ENCODE data around the gene KLK11. TPM values are rescaled to one million over a fixed set of nuclear protein-coding genes. Genes with fewer than 3 reads are reported as not detected.

Gene KLK11
- total RNA-seq, 6 donors from 2014 or later, result 13.3 to 37.7 (median 22.9) TPM

DNA sequence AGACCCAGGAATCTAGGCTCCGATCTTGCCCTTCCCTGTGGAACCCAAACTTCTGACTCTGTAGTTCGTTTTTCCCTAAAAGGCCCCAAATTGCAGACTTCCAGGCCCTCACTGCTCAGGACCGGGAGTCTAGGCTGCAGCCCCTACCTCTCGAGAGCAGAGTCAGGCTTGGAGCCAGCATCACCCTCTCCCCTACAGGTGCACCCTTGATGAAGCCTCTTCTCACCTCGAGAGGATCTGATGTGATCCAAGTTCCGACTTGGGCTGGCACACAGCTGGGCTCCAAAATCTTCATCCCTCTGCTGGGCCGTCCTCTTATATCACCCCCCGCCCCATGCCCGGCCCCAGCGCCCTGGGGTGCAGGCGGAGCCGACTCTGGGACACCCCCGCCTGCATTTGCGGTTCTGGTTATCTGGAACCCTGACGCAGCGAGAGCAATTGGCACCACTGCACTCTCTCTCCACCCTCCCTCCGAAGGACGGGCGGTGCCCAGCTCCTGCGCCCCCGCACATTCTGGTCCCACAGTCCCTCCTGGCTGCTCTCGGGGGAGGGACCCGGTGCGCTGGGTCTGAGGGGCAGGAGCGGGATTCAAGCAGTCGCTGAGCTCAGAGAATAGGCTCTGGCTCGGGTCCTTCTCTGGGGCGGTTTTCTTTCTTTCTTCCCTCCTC, 42.7 kb downstream of the KLK11 start, which contains the start of gene KLK7:
Gene KLK7 (minus strand): TSS at position 293 of the 668 bp plus-strand sequence. CDS start 1,518 bp downstream, outside the sequence.
- Histone ChIP-seq H3K4me3 (no peak within 1 kb of the TSS), H3K4me1 (no peaks in the 10 kb centered on the region), H3K27me3 (no peaks in the 10 kb centered on the region), H3K27ac (no peak within 1 kb of the TSS), H3K36me3 (no peaks in the 10 kb centered on the region), H3K9me3 (no peaks in the 10 kb centered on the region)
- 15 to 19% methylated on average over 9 to 28 of the region's 28 CpGs for WGBS, 2 donors
- no peak for TF ChIP-seq POLR2AphosphoS5 (IDR thresholded peaks at IDR 0.05)
- no peak for TF ChIP-seq EP300 (IDR thresholded peaks at IDR 0.05)
- TF ChIP-seq POLR2A (IDR thresholded peaks at IDR 0.05), result no peak
- TF ChIP-seq, protein P1, sequence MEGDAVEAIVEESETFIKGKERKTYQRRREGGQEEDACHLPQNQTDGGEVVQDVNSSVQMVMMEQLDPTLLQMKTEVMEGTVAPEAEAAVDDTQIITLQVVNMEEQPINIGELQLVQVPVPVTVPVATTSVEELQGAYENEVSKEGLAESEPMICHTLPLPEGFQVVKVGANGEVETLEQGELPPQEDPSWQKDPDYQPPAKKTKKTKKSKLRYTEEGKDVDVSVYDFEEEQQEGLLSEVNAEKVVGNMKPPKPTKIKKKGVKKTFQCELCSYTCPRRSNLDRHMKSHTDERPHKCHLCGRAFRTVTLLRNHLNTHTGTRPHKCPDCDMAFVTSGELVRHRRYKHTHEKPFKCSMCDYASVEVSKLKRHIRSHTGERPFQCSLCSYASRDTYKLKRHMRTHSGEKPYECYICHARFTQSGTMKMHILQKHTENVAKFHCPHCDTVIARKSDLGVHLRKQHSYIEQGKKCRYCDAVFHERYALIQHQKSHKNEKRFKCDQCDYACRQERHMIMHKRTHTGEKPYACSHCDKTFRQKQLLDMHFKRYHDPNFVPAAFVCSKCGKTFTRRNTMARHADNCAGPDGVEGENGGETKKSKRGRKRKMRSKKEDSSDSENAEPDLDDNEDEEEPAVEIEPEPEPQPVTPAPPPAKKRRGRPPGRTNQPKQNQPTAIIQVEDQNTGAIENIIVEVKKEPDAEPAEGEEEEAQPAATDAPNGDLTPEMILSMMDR (IDR thresholded peaks at IDR 0.05), result no peak
- no peak for ATAC-seq (ENCODE audit: low FRiP score in 2 of 2)
- no peak for DNase-seq

- ATAC-seq (ENCODE audit: low FRiP score in 2 of 2), result peak in 1 of 2 donors; percentile 28
Observed at GRCh38 chr19:50982186-50982585, 44.2 kb downstream of the KLK11 start.

DNA sequence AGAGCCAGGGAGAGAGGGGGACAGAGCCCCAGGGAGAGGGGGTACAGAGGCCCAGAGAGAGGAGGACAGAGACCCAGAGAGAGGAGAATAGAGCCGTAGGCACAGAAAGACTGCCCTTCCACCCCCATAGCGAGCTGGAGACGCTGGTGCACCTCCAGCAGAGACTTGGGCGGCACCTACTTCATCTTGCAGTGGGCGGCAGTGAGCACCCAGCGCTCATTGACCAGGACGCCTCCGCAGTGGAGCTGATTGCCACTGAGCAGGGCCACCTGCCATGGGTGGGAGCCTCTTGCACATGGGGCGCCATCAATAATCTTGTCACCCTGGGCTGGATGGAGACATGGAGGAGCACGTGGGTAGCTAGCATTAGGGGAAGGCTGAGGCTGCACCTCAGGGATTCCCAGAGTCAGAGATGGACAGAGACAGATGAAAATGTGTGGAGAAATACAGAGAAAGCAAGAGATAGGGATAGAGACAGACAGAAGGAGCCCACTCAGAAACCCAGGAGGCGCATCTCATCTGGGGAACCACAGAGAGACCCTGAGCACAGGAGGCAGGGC, 44.7 kb downstream of the KLK11 start:
- no peak for TF ChIP-seq POLR2A (IDR thresholded peaks at IDR 0.05)
- TF ChIP-seq EP300 (IDR thresholded peaks at IDR 0.05), result no peak
- TF ChIP-seq, protein P1 (IDR thresholded peaks at IDR 0.05), result no peak
- TF ChIP-seq POLR2AphosphoS5 (IDR thresholded peaks at IDR 0.05), result no peak
- Histone ChIP-seq H3K27ac (no peak overlapping the region), H3K4me1 (no peaks in the 10 kb centered on the region), H3K27me3 (no peaks in the 10 kb centered on the region), H3K36me3 (no peaks in the 10 kb centered on the region), H3K9me3 (no peaks in the 10 kb centered on the region), H3K4me3 (no peak overlapping the region)
- 47 to 60% methylated on average over 7 to 11 of the region's 11 CpGs for WGBS, 2 donors
- no peak for ATAC-seq (ENCODE audit: low FRiP score in 2 of 2)
- DNase-seq, result no peak

More at GRCh38 chr19:50982186-50982585, 44.2 kb downstream of the KLK11 start:
- Histone ChIP-seq H3K4me3 (no peak overlapping the region), H3K9me3 (no peaks in the 10 kb centered on the region), H3K4me1 (no peaks in the 10 kb centered on the region), H3K27me3 (no peaks in the 10 kb centered on the region), H3K36me3 (no peaks in the 10 kb centered on the region), H3K27ac (no peak overlapping the region)
- TF ChIP-seq POLR2AphosphoS5 (IDR thresholded peaks at IDR 0.05) (no peak), POLR2A (IDR thresholded peaks at IDR 0.05) (no peak)
- TF ChIP-seq, protein P1 (IDR thresholded peaks at IDR 0.05), result no peak
- WGBS, 2 donors, result 47 to 66% methylated on average over 2 to 4 of the region's 4 CpGs
- no peak for DNase-seq

GRCh38 chr19:50980208-50980607, 46.2 kb downstream of the KLK11 start:
- TF ChIP-seq POLR2A (IDR thresholded peaks at IDR 0.05), result no peak
- TF ChIP-seq, protein P1 (IDR thresholded peaks at IDR 0.05), result no peak
- no peak for TF ChIP-seq POLR2AphosphoS5 (IDR thresholded peaks at IDR 0.05)
- no peak for TF ChIP-seq EP300 (IDR thresholded peaks at IDR 0.05)
- Histone ChIP-seq H3K27me3 (no peaks in the 10 kb centered on the region), H3K9me3 (no peaks in the 10 kb centered on the region), H3K36me3 (no peaks in the 10 kb centered on the region), H3K4me3 (no peak overlapping the region), H3K27ac (no peak overlapping the region), H3K4me1 (no peaks in the 10 kb centered on the region)
- DNase-seq, result no peak
- ATAC-seq (ENCODE audit: low FRiP score in 2 of 2), result no peak
- 46 to 62% methylated on average over 10 to 12 of the region's 13 CpGs for WGBS, 2 donors

All from upper lobe of left lung (tissue), 6 donors.